GM20000 (cell line): ENCODE measurements around the gene CACNG3.
A peak's percentile ranks its signal among the peaks of the same experiment; 100 is the strongest.

Experiments used
- DNase-seq: peaks from one replicate; pipeline ENCODE4 v3.0.0; 2012; ENCODE audit warnings: low spot score
- CTCF ChIP-seq: IDR thresholded peaks from 2 replicates; pipeline ENCODE4 v1.5.1; 2012; ENCODE audit warnings: mild to moderate bottlenecking, control low read depth; ENCODE audit errors: extremely low read depth, missing control alignments

CACNG3 gene

GRCh38 chr16:24382762-24383407, 126.8 kb downstream of the CACNG3 start:
- TF ChIP-seq CTCF = no peak
- no peak for DNase-seq

GRCh38 chr16:24394341-24394740, 138.2 kb downstream of the CACNG3 start:
- no peak for TF ChIP-seq CTCF
- DNase-seq = no peak

- no peak for DNase-seq
- no peak for TF ChIP-seq CTCF
Measured at GRCh38 chr16:24396350-24397271, 140.5 kb downstream of the CACNG3 start.

- DNase-seq = peak; percentile 21
- no peak for TF ChIP-seq CTCF
Measured at GRCh38 chr16:24409045-24409444, 152.9 kb downstream of the CACNG3 start.
